Embryonic facial prominence (tissue), 1 donor: ENCODE data around the gene EFEMP1.
"Not testable (repeated sequence)": the region's sequence is repeated elsewhere in the genome, so short reads cannot be mapped to it uniquely, and the experiment has no call there.

ENCODE experiments used
- DNase-seq: peaks from one replicate; pipeline ENCODE4 v3.0.0-alpha.2; 2016; ENCODE audit errors: extremely low spot score

Gene EFEMP1

DNA sequence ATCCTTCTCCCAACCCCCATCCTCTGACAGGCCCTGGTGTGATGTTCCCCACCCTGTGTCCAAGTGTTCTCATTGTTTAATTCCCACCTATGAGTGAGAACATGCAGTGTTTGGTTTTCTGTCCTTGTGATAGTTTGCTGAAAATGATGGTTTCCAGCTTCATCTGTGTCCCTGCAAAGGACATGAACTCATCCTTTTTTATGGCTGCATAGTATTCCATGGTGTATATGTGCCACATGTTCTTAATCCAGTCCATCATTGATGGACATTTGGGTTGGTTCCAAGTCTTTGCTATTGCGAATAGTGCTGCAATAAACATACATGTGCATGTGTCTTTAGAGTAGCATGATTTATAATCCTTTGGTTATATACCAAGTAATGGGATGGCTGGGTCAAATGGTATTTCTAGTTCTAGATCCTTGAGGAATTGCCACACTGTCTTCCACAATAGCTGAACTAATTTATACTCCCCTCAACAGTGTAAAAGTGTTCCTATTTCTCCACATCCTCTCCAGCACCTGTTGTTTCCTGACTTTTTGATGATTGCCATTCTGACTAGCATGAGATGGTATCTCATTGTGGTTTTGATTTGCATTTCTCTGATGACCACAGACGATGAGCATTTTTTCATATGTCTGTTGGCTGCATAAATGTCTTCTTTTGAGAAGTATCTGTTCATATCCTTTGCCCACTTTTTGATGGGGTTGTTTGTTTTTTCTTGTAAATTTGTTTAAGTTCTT lies 91.7 kb downstream of the EFEMP1 start:
- not testable (repeated sequence) for DNase-seq

DNA sequence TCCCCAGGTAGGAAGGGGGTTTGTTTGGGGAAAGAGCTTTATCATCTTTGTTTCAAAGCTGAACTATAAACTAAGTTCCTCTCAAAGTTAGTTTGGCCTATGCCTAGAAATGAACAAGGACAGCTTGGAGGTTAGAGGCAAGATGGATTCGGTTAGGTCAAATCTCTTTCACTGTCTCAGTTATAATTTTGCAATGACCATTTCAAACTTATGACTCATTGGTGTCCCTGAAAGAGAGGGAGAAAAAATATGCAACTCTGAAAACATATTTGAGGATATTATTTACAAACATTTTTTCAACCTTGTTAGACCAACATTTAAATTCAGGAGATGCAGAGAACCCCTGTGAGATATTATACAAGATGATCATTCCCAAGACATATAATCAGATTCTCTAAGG lies 95.7 kb downstream of the EFEMP1 start:
- DNase-seq = no peak

DNA sequence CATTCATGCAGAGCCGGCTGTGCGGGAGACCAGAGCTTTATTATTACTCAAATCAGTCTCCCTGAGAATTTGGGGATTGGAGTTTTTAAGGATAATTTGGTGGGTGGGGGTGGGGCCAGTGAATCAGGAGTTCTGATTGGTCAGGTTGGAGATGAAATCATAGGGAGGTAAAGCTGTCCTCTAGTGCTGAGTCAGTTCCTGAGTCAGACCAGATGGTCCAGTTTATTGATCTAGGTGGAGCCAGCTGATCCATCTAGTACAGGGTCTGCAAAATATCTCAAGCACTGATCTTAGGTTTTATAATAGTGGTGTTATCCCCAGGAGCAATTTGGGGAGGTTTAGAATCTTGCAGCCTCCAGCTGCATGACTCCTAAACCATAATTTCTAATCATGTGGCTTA lies 96.2 kb downstream of the EFEMP1 start:
- DNase-seq = not testable (repeated sequence)

DNA sequence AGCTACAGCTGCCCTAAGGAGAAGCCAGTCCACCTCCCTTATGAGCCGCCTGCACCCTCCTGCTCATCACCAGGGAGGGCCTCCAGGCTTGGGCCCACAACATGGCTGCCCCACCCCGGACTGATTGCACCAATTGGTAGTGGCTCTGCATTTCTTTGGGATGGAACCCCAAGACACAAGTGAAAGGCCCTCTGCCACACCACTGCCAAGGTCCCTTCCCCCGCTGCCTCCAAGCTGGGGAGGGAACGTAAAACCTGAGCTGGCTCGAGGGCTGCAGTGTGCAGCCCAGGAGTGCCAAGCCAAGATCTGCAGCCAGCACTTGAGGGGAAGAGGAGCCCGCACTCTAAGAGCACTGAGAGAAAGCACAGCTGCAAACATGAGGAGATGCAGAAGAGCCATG lies 97.3 kb downstream of the EFEMP1 start:
- no peak for DNase-seq

DNA sequence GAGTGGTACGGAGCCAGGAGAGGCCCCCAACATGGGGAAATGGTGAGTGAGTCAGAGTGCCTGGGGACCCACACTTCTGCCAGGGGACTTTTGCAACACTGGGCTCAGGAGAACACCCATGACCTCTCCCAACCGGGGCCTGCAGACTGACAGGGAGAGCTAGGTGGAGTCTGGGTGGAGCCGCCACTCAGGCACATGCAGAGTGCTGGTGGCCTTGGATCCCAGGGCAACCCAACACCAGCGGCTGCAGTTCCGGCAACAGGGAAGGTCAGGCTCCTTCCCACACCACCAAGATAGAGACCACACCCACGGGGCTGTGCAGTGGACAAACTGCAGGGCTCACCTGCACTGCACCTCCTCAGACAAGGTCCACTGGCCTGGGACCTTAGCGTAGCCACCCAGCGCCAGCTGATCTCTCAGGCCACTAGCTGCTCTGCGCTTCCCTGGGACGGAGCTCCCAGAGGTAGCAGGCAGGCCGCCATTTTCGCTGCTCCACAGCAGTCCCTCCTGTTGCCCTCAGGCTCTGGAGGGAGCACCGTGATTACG lies 99.0 kb downstream of the EFEMP1 start:
- no peak for DNase-seq
